Skin epidermis (tissue), 12 donors: Measurements from ENCODE around the gene FAM13C.
A peak's percentile ranks its signal among the peaks of the same experiment; 100 is the strongest.
"Not testable (repeated sequence)": the region's sequence is repeated elsewhere in the genome, so short reads cannot be mapped to it uniquely, and the experiment has no call there.

ENCODE experiments used
- H3K27ac ChIP-seq, 21 experiments: fragments of 200-600 bp; sonication (generic) in 11 of 21; one replicate each; pipeline ENCODE4 v1.5.0; 2020; ENCODE audit warnings: mild to moderate bottlenecking in 3 of 21, inconsistent platforms in 2 of 21, moderate library complexity in 2 of 21
- H3K4me3 ChIP-seq, 7 experiments: fragments of 200-600 bp; sonication (generic) in 2 of 7; one replicate each; pipeline ENCODE4 v1.5.0; 2020; ENCODE audit warnings: inconsistent platforms in 2 of 7, mild to moderate bottlenecking in 2 of 7, moderate library complexity in 1 of 7

The FAM13C gene

DNA sequence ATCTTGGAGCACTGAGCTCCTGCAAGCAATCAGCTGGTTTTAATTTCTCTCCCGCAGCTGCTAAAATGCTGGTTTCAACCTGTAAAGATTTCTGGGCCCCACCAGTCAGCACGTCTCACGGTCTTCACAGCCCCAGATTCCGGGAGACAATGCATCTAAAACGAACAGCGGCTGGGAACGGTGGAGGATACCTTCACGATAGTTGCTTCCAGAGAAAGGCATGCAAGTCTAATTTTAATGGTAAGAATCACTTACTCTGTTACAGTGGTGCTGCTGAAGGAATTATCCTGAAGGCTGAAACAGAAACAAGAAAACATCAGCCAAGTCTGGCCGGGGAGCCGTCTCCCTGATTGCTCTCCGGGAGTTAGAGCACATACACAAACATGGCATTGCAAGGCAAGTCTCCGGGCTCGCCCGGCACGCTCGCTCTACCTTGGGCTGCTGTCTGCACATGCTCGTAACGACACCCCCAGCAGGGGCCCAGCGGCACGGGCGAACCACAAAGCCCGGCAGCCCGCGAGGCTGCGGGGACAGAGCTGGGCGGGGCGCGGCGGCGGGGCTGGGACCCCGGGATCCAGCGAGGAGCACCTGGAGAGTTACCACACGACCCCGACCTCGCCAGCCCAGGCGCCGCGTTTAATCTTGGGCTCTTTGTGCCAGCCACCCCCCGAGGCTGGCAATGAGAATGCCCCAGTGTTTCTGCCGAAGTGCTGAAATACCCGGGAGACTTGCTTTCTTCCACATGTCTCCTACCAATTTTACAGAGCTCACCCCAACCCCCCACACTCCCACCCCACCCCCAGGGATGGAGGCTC lies at the start of gene FAM13C:
FAM13C (minus strand) TSS at position 406 of the 815 bp plus-strand sequence; CDS start at position 317, 89 bp downstream.
- Histone ChIP-seq H3K4me3 (peak within 1 kb of the TSS; percentile 25 to 58 (median 41)), H3K27ac (peak within 1 kb of the TSS; percentile 33 to 95 (median 82))

DNA sequence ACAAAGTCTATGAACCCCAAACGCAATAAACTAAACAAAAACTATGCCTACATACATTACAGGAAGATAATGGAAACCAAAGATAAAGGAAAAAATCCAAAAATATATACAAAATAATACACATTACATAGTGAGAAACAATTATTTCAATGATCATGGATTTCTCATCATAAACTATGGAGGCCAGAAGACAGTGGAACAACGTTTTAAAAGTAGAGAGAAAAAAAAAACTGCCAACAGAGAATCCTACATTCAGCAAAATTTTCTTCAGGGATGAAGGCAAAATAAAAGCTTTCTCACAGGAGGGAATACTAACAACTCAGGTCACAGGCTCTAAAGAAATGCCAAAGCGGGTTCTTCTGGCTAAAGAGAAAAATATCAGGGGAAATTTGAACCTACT lies 42.9 kb upstream of the FAM13C start:
- H3K27ac ChIP-seq, result no peak overlapping the region
- no peak overlapping the region for H3K4me3 ChIP-seq

DNA sequence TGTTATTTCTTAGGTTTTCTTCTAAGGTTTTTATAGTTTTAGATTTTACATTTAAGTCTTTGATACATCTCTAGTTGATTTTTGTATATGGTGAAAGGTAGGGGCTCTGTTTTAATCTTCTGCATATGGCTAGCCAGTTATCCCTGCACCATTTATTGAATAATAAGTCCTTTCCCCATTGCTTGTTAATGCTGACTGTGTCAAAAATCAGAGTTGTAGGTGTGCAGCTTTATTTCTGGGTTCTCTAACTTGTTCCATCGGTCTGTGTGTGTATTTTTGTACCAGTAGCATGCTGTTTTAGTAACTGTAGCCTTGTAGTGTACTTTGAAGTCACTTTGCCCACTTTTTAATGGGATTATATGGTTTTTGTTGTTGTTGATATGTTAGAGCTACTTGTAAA lies 37.9 kb upstream of the FAM13C start:
- Histone ChIP-seq H3K27ac (no peak overlapping the region), H3K4me3 (no peak overlapping the region)

DNA sequence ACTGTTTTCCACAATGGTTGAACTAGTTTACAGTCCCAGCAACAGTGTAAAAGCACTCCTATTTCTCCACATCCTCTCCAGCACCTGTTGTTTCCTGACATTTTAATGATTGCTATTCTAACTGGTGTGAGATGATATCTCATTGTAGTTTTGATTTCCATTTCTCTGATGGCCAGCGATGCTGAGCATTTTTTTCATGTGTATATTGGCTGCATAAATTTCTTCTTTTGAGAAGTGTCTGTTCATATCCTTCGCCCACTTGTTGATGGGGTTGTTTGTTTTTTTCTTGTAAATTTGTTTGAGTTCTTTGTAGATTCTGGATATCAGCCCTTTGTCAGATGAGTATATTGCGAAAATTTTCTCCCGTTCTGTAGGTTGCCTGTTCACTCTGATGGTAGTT lies 37.0 kb upstream of the FAM13C start:
- H3K27ac ChIP-seq, H3K4me3 ChIP-seq: not testable (repeated sequence)

DNA sequence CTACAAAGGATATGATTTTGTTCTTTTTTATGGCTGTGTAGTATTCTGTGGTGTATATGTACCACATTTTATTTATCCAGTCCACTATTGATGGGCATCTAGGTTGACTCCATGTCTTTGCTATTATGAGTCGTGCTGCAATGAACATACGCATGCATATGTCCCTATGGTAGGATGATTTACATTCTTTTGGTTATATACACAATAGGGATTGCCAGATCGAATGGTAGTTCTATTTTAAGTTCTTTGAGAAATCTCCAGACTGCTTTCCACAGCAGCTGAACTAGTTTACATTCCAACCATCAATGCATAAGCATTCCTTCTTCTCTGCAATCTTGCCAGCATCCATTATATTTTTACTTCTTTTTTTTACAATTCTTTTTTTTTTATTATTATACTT lies 35.6 kb upstream of the FAM13C start:
- H3K4me3 ChIP-seq, result no peak overlapping the region
- H3K27ac ChIP-seq, result no peak overlapping the region

DNA sequence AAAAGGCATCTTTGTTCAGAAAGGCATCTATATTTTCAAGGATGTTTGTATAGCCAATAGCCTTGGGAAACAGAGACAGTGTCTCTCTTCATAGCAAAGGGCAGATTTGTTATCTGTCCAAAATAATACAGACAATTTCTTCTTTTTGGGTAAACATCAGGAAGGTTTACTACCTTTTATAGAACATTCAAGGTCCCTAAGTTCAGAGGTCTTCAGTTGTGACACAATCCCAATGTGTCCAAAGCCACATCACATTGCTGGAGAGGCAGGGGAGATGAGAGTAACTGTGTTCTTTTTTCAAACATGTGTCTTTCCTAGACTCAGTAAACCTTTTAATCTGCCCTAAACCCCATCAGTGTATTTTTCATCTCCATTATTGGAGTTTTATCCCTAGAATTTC lies 33.6 kb upstream of the FAM13C start:
- Histone ChIP-seq H3K4me3 (no peak overlapping the region), H3K27ac (no peak overlapping the region)

DNA sequence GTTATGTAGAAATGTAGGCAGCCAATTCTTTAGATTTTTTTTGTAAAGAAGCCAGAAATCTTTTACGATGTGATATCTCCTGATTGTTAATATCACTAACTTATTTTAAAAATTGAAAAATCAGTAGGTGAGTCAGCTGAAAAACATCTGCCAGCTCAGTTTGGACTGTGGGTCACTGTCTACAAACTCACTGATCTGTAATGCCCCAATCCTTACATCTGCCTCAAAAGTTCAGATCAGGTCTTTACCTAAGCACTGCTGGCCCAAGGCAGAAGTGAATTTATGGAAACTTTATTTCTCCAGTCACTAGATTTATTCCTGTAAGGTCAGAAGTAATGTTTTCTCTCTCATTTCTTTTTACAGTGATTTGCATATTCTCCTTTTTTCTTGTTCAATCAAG lies 31.0 kb upstream of the FAM13C start:
- H3K27ac ChIP-seq, result no peak overlapping the region
- no peak overlapping the region for H3K4me3 ChIP-seq

DNA sequence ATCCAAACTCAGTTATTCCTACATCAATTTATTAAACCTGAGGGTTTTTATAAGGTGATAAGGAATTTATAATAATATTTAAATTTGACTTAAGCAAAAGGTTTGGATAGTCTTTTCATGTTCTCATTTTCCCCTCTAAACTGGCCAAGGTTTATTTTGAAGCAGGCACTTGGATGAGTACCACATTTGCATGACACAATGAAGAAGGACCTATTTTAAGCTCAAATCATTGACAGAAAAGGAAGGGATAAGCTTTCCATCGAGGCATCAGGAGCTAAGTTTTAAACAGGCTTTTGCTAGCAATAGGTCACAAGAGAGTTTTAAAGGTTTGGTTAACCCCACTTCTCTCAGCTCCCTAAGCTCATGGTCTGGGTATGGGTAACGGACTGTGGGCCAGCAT lies 28.7 kb upstream of the FAM13C start:
- Histone ChIP-seq H3K27ac (no peak overlapping the region), H3K4me3 (no peak overlapping the region)

DNA sequence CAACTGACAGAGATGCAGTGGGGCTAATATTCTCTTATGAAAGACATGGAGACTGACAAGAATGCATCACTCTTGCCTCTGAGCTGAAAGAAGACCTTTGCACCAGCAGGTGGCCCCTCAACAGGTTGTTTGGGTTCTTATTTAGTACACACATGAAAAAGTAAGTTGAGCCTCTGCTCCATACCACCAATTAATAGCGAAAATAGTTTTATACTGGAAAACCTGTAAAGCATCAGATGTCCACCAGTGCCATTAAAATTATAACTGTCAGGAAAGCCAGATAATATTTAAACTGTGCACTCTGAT lies 26.3 kb upstream of the FAM13C start:
- Histone ChIP-seq H3K27ac (peak overlapping the region in 4 of 21 experiments; percentile 17 to 73 (median 57)), H3K4me3 (no peak overlapping the region)

DNA sequence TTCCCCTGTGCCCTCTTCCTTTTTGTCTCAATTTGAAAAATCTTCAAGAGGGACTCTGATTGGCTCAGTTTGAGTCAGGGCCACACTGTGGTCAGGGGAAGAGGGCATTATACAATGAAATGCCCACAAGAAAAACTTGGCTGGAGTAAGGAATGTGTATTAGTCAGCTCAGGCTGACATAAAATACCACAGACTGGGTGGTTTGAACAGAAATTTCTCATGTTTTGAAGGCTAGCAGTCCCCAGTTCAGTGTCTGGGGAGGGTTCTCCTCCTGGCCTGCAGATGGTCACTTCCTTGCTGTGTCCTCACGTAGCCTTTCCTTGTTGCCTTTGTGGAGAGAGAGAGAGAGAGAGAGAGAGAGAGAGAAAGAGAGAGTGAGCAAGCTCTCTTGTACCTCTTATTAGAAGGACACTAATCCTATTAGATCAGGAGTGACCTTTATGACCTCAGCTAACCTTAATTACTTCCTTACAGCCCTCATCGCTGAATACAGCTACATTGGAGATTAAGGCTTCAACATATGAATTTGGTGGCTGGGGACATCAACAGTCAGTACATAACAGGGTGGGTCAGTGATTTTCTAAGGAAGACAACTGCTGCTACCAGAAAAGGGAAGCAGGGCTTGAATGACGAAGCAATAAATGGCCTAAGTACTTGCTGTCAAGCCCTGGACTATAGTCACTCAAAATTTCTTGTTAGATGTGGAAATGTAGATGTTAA lies 25.8 kb upstream of the FAM13C start:
- Histone ChIP-seq H3K27ac (peak overlapping the region in 12 of 21 experiments; percentile 10 to 73 (median 37)), H3K4me3 (no peak overlapping the region)

DNA sequence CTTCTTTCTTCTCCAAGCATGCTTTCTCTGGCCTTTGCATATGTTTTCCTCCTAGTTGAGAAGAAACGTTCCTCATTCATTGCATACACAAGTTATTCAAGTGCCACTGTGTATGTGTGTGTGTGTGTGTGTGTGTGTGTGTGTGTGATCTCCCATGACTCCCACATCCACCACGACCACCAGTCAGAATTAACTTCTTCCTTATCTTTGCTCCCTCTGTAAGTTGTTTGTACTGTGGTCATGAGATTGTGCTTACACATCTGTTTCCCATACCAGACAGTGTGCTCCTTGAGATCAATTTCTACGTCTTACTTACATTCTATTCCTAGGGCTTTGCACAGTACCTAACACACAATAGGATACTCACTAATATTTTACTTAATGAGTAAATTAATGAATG lies 22.4 kb upstream of the FAM13C start:
- H3K27ac ChIP-seq, result no peak overlapping the region
- H3K4me3 ChIP-seq, result no peak overlapping the region

DNA sequence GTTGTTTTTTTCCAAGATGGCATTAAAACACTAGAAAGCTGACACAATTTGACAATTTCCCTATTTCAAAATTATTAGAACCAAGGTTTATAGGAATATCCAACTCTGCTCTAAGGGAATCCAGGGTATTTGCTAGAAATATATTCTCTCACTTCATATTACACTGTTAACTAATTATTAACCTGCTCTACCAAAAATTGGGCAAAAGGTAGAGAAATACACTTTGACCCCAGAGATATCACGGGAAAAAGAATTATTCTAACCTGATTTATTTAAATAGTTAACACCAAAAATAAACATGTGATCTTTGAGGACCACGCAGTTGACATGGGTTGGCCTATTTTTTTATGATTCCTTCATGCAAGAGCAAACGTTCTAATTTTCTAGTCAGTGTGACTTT lies 21.6 kb upstream of the FAM13C start:
- H3K4me3 ChIP-seq, result no peak overlapping the region
- H3K27ac ChIP-seq, result peak overlapping the region in 2 of 21 experiments; percentile 25 to 31

DNA sequence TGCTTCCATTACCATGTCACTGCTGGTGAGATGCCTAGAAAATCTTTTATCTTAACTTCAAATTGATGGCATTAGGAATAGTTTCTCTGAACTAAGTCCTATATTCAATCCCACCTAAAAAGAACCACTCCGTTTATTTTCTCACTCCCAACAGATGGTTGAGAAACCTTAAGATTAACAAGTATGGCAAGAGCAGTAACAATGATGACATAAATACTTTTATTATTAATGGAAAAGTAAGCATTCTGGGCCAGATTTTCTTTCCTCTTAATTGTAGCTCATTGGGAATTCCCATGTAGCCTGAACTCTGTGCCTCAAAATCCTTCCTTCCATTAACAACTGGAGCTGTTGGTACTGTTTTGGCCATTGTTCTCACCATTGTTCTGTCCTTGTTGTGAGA lies 21.1 kb upstream of the FAM13C start:
- peak overlapping the region in 4 of 21 experiments; percentile 11 to 39 (median 28) for H3K27ac ChIP-seq
- no peak overlapping the region for H3K4me3 ChIP-seq

DNA sequence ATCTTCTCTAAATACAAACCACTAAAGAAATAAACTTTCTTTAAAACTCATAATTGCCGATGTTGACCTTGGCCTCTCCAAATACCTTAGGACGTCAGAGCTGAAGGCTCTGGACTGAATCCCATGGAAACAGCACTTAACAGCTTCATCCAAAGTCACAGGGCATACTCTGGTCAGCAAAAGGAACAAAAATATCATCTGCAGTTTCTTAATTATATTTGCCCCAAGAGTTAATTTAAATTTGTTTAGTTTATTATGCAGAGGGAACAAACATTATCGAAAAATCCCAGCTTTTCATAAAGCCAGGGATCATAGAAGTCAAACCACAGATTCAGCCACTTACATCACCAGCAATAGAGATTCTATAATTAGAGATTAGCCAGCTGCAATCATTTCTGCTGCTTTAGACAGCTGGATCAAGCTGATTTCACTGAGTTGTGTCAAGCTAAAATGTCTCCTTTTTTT lies 20.5 kb upstream of the FAM13C start:
- peak overlapping the region in 3 of 21 experiments; percentile 25 to 39 (median 31) for H3K27ac ChIP-seq
- H3K4me3 ChIP-seq, result no peak overlapping the region

DNA sequence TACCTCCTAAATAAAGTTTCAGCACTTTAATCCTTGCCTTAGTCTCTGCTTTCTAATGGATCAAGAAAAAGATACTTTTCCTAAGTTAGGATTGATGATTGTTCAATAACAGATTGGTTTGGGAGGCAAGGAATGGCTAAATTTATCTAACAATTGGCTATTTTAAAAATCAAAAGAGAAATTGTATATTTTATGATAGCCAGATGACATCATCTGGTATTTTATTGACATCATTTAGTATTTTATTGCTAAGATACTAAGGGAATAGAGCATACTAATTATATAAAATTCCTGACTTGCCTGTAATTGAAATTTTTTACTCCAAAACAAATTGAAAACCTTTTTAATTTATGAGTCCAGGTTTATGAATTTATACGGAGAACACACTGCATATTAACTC lies 19.3 kb upstream of the FAM13C start:
- no peak overlapping the region for H3K27ac ChIP-seq
- no peak overlapping the region for H3K4me3 ChIP-seq

DNA sequence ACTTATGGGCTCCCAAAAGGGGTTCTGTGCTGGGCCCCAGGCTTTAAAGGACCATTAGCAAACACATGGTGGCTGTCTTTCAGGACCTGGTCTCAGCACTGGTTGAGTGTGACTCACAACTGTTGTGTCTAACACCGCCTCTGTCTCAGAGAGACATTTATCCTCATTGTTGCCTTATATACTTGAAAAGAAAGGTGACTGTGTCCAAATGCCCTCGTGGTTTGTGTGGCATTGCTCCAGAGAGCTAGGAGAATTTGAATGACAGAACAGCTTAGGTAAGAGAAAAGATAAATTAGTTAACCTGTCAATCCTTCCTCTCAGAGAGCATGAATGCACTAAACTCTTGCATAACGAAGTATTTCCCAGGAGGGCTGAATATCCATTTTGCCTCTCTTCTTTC lies 14.5 kb upstream of the FAM13C start:
- Histone ChIP-seq H3K4me3 (no peak overlapping the region), H3K27ac (no peak overlapping the region)

DNA sequence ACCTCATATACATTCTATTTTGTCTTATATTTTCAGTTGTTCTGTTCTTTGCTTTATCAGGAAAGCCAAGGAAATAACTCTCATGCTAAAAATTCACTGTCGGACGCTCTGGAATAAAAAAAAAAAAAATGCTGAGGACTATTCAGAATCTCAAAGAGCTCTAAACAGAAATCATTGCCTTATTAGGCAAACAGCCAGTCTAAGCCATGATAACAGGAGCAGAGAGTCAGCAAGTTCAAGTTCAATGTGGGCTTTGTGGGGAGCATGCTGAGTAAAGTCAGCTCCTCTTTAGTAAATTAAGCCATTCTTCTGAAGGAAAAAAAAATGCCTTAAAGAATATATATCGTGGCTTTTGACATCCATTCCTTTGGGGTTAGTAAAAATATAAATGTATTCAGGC lies 13.6 kb upstream of the FAM13C start:
- Histone ChIP-seq H3K27ac (no peak overlapping the region), H3K4me3 (no peak overlapping the region)

DNA sequence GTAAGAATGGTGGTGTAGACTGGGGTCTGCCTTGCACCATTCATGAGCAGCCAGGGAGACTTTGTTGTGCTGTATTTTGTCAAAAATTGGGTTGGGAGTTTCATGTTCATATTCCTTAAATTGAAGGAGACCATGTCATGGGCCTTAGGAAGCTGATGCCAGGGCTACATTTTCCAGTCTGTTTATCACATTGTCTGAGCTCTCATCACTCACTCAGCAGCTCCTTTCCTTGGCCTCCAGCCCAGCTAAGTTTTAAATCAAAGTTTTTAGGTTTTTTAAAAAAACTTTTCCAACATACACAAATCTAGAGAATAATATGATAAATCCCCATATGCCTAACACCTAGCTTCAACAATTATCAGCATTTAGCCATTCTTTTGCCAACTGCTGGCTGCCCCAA lies 12.6 kb upstream of the FAM13C start:
- no peak overlapping the region for H3K4me3 ChIP-seq
- H3K27ac ChIP-seq, result no peak overlapping the region

DNA sequence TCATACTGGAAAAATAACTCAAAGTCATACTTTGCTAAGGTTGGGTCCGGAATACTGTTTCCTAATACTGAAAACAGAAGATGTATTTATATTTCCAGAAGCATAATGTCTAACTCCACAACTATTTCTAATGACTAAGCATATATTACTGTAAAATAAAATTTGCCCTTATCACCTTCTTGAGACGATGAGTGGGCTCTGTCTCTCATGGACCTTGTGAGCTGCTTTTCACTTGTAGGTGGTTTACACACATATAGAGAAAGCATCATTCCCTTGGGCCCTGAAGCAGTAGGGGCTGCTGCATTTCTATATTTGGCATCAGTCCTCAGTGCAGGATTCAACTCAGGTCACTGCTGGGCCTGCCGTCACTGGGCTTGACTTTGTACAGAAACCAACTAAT lies 10.7 kb upstream of the FAM13C start:
- no peak overlapping the region for H3K27ac ChIP-seq
- no peak overlapping the region for H3K4me3 ChIP-seq

DNA sequence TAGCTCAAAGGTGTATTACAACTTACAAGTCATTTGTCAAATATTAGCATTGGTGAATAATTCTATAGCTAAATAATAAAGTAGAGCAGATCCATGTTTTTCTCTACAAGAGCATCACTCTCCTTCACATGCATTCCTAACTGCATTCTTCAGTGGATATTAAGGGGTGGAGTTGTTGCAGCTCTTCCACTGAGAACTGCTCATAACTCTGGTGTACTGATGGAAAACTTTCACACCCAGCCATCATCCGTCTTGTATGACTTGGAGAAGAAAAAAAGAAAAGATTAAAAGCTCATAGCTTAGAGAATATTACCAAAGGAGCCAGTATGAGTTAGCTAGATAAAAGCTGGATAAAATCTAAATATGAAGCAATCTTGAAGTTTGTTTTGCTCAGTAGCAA lies 10.2 kb upstream of the FAM13C start:
- H3K27ac ChIP-seq, result no peak overlapping the region
- no peak overlapping the region for H3K4me3 ChIP-seq

DNA sequence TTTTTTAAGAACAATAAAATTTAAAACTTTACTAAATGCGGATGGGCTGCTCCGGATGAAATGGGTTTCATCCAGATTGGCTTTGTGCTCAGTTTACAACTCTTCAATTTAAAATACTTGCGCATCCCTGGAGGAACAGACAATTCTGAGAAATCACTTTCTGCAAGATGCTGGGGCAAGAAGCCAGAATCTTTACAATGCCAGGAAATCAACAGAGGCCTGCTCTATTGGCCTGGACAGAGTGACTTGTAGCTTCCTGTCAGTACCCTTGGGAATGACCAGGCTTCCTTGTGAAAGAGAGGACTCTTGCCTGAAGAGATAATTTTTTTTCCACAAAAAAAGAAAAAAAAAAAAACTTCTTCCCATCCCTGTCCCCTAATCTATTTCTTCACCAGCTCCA lies 3.9 kb upstream of the FAM13C start:
- Histone ChIP-seq H3K4me3 (no peak overlapping the region), H3K27ac (no peak overlapping the region)
